GM18907 (cell line): Measurements from ENCODE around the gene PCDH12.
A peak's percentile ranks its signal among the peaks of the same experiment; 100 is the strongest.

Experiments used
- ATAC-seq: cut with Tn5 transposase; IDR thresholded peaks from one replicate; pipeline ENCODE4 v1.9.1; 2021; ENCODE audit warnings: mild to moderate bottlenecking, moderate library complexity; ENCODE audit not compliant: unreplicated experiment

The PCDH12 gene

GRCh38 chr5:141958113-141958512 is at the start of gene PCDH12:
PCDH12 (minus strand) TSS chr5:141958202; CDS start chr5:141957851, 351 bp downstream.
- no peak for ATAC-seq

DNA sequence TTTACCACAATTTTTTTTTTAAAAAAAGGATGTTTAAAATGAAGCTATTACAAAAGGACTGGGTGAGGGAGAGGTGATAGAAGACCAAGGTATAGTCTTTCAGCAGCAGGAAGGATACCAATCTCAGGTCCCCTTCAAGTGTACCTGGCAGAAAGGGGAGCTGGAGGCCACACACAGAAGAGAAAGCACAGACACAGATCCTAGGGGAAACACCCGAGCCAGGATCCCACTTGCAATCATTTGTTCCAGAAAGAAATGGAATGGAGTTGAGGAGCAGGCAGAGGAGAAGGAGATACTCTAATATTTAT is 49.2 kb upstream of the PCDH12 start:
- ATAC-seq, result no peak

- no peak for ATAC-seq
Observed at GRCh38 chr5:142006363-142007236, 48.6 kb upstream of the PCDH12 start.

DNA sequence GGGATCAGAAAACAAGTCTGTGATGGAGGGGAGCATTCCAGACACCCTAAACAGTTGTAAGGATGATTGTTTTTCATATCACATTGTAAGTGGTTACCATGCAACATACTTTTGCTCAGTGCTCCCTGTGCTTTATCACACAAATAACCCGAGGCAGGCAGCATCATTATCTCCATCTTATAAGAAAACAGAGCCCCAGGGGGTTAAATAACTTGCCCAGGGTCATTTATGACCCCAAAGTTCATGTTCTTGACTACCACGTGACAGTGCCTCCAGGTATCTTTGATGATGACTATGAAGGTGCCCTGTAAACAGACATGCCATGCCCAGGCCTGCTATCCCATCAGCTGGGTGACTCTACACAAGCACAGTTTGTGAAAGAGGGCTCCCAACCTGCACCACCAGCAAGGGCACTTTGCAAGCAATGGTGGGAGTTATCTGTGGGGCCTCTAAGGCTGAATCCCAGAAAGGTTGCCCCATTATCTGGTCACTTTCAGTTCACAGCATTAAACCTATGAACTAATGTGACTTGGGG is 45.3 kb upstream of the PCDH12 start:
- ATAC-seq, result no peak

DNA sequence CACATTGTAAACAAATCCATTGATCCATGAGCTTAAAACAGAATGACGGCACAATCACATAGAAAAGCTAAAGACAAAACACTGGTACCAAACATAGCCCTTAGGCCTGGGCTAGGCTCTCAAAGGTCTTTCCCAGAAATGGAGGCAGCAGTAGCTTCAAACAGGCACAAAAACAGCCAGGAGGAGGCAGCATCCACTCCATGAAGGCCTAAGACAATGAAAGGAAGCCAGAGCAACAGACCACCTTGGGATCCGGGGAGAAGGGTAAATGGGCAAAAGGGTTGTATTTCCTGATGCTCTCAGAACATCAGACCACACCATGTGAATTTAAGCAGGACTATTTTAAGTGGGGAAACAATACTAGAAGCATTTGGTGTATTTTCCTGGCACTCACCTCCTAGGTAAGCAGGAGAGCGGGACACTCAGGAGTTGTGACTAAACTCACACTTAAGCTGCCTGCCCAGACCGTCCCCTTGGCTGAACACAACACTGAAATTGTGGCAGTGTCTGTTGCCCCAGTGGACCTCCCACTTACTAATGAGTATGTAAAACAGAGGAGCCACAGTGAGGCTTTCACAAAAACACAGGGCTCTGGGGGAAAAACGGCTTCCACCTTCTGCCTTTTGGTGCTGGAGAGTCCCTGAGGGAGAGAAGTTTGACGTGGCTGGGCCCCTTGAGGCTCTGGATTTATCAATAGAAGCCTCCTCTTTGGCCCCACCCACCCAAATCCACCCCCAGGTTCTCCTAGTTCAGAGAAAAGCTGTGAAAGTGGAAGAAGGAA is 42.9 kb upstream of the PCDH12 start:
- no peak for ATAC-seq

GRCh38 chr5:142000173-142000572 is 42.2 kb upstream of the PCDH12 start:
- no peak for ATAC-seq

GRCh38 chr5:141997358-141997960 is 39.5 kb upstream of the PCDH12 start:
- ATAC-seq, result no peak

- no peak for ATAC-seq
Observed at GRCh38 chr5:141995656-141996055, 37.7 kb upstream of the PCDH12 start.

- no peak for ATAC-seq
Observed at GRCh38 chr5:141994511-141995136, 36.6 kb upstream of the PCDH12 start.

DNA sequence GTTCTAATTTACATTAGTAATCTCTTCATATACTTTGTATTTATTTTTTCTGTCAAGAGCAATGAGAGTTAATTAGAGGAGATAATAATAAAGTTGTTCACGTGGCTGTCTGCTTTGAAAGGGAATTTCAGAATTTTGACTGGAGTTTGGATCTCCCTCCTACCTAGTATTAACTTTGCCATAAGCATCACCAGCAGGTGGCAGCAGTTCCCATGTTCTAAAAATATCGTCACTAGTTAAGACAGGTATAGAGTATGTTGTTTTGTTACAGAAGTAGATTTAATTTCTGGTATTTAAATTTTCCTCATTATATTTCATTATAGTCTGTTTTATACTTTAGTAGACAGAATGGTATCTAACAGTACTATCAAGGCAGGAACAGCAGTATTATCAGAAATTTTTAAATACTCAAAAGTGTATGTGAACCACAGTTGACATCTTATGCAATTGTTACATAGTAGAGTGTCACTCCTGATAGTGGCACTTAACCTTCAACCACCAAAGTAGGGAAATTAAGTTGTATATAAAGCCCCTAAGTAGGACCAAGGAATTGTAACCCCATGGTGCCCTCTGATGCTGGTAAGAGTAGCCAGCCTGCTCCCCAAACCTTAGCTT is 34.5 kb upstream of the PCDH12 start:
- no peak for ATAC-seq

- ATAC-seq, result no peak
Observed at GRCh38 chr5:141989720-141990119, 31.7 kb upstream of the PCDH12 start.

- no peak for ATAC-seq
Observed at GRCh38 chr5:141986072-141986471, 28.1 kb upstream of the PCDH12 start.

DNA sequence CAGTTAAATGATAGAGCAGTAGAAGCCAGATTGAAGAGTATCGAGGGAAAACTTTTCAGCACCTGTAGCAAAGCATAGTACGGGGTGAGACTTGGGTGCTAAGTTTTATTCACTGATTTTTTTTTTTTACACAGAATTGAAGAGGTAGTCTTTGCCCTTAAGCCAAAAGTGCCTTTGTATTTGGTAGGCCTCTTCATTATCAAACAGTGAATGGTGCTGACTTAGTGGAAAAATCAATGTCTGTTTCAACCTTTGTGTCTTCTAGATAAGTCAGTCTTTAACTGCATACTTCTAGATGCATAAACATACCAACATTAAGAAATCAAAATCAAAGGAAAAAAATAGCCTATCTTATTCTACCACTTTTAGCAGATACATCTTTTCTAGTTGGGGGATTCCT is 24.6 kb upstream of the PCDH12 start:
- ATAC-seq, result no peak

- no peak for ATAC-seq
Observed at GRCh38 chr5:141978389-141978788, 20.4 kb upstream of the PCDH12 start.

DNA sequence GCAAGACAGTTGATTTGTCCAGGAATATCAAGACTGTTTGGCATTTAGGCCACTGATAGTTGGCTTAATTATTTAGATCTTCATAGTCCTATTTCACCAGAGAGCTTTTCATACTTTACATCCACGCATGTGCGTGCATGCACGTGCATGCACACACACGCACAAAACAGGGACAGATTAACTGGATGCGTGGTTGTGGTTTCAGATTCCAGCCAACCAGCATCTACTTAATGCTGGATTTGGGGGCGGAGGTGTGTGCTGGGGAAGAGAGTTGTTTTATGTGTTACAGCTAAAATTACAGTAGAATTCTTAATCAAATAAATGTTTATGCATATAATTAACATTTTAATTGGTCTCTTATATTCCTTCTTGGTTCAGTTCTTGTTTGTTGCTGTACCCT is 18.2 kb upstream of the PCDH12 start:
- ATAC-seq, result no peak

DNA sequence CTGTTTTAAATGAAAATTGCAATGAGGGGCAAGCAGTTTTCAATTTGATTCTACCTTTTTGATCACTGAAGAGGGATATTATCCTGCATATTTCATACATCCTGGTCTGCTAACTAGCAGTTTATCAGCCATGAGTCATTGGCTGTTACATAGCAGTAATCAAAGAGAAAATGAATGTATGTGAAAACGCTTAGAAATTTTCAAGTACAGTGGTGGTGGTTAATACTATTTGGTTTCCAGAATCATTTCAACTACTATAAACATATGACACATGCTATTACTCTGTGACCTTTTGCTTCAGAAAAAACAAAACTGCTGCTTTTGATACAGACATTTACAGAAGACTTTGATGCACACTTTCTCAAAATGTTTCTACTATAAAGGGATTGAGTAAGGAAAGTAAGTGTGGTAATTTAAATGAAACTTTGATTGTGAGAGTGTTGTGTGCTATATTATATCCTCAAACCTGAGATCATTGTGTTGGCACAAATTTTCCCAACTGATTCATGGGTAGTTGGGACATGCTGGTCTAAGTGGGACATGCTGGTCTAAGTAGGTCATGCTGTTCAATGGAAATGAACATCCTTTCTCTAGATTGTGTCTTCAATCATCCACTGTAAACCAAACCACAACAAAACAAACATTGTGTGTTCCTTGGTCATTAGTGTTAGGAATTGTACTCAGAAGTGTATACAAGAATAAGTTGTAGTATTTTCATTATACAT is 16.0 kb upstream of the PCDH12 start:
- ATAC-seq, result no peak

- peak; percentile 63 for ATAC-seq
Observed at GRCh38 chr5:141969783-141970771, 12.1 kb upstream of the PCDH12 start.

DNA sequence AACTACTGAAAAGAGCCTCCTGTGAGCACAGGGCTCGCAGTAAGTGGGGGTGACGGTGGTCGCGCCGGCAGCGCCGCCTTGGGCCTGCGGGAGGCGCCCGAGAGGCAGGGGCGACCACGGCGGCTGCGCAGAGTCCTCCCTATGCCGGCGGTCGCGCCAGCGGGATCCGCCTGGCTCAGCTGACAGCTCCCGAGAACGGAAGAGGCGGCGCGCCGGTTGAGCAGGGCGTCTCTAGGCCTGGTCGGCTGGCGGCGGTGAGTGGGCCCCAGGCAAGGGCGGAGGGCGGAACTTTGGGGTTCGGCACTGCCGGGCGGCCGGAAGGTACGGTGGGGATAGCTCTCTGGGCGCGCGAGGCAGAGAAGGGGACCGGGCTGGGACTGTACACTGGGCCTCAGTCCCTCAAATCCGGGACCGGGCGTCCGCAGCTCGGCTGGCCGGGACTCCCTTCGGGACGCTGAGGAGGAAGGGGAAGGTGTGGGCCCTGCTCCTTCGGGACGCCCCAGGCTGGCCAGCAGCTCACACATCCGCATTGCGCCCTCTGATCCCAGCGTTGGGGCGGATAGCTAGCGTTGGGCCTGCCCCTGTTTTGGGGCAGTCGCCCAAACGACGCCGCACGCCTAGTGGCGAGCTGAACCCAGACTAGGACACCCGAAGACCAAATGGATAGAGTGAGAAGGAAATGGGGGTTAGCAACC is 11.1 kb upstream of the PCDH12 start, which contains the start of gene RNF14:
RNF14 (plus strand) TSS at position 192 of the 695 bp plus-strand sequence. CDS start 4,484 bp downstream, outside the sequence.
- peak; percentile 92 for ATAC-seq
